ENCODE data around the gene DDX1. TPM values are rescaled to one million over a fixed set of nuclear protein-coding genes. Genes with fewer than 3 reads are reported as not detected.
A peak's percentile ranks its signal among the peaks of the same experiment; 100 is the strongest.

Gene DDX1
- total and polyA plus RNA-seq, 2 donors (not counting 3 experiments of a cell fraction or from before 2014, with no cell fraction given): 41.2 to 117 TPM

- intact Hi-C loops (cut with micrococcal nuclease) (loop anchor here (1.0 to 10.0 kb wide), 6 partner anchors 18 to 1385 kb away; partner anchors contain the start of gene NBAS), dilution Hi-C loops (cut with MboI; ENCODE audit: extremely low pct_ligation_motif_present, low sequenced_read_pairs) (no loop called here)
- Histone ChIP-seq H2AFZ (ENCODE audit: low read depth, low read length) (peak overlapping the region; percentile 9), H3K4me2 (ENCODE audit: insufficient read depth, low read length) (peak overlapping the region; percentile 52), H4K20me1 (replicated peaks; ENCODE audit: control insufficient read depth, extremely low read depth, insufficient read depth, low read length) (no peaks in the 10 kb centered on the region), H3K4me1 (ENCODE audit: control insufficient read depth, extremely low read depth, insufficient read depth, low read length) (peaks cover 21% of the 10 kb centered on the region), H3K9me1 (replicated peaks; ENCODE audit: control insufficient read depth, extremely low read depth, insufficient read depth, low read length) (no peaks in the 10 kb centered on the region), H3K9ac (replicated peaks; ENCODE audit: extremely low read depth, insufficient read depth, low read length) (peak overlapping the region; percentile 28), H3K36me3 (ENCODE audit: control insufficient read depth in 2 of 2, extremely low read depth in 1 of 2, insufficient read depth in 2 of 2, low read length in 2 of 2) (no peaks in the 10 kb centered on the region), H3K79me2 (ENCODE audit: control insufficient read depth, insufficient read depth, low read length) (no peaks in the 10 kb centered on the region), H3K9me3 (replicated peaks; ENCODE audit: control insufficient read depth, insufficient read depth, low read length) (no peaks in the 10 kb centered on the region), H3K4me3 (replicated peaks in 1 of 3; ENCODE audit: insufficient read depth in 1 of 3, low read depth in 1 of 3, low read length in 3 of 3) (no peak overlapping the region), H3K27me3 (ENCODE audit: control insufficient read depth in 2 of 2, insufficient read depth in 2 of 2, low read length in 2 of 2) (no peaks in the 10 kb centered on the region), H3K27ac (ENCODE audit: insufficient read depth, low read depth, low read length) (peak overlapping the region; percentile 86)
- POLR2A ChIA-PET: no interaction called here
- FAIRE-seq: peak; percentile 93
- no peak for TF ChIP-seq CTCF (IDR thresholded peaks at IDR 0.05; ENCODE audit: extremely low read depth in 1 of 2, insufficient read depth in 1 of 2, low read depth in 1 of 2, low read length in 2 of 2)
- peak; percentile 79 for TF ChIP-seq GATA2 (IDR thresholded peaks at IDR 0.05; ENCODE audit: insufficient read depth, insufficient read length, low read depth, low read length)
- peak; percentile 90 for TF ChIP-seq JUN (IDR thresholded peaks at IDR 0.05; ENCODE audit: borderline replicate concordance, insufficient read depth, insufficient read length, low read depth)
- peak; percentile 91 for TF ChIP-seq FOS (IDR thresholded peaks at IDR 0.05; ENCODE audit: borderline replicate concordance, insufficient read depth, low read length)
- TF ChIP-seq POLR2AphosphoS5 (IDR thresholded peaks at IDR 0.05; ENCODE audit: insufficient read depth, low read depth, low read length): peak; percentile 68
- CTCF ChIA-PET: interaction anchor here (0.8 to 5.0 kb wide), 3 partner anchors 9 to 19 kb away, joined by 4 to 87 read pairs (median 13); partner anchors contain the start of gene NBAS
- peak; percentile 89 for DNase-seq (ENCODE audit: low read depth, low spot score)
- BruUV-seq (replicated peaks): no TSS peak
Measured at GRCh38 chr2:15579641-15580040, 12.0 kb upstream of the DDX1 start.

All from endothelial cell of umbilical vein (primary cell).